ENCODE results near the gene ETHE1. TPM values are rescaled to one million over a fixed set of nuclear protein-coding genes. Genes with fewer than 3 reads are reported as not detected.
A peak's percentile ranks its signal among the peaks of the same experiment; 100 is the strongest.

ETHE1 gene
- 144 and 213 TPM in 2 replicates for total RNA-seq

- peak; percentile 43 for DNase-seq (ENCODE audit: low read depth)
These were observed at the start of gene ETHE1 for GRCh38 chr19:43526884-43527859. TSS of gene ETHE1 (minus strand) at chr19:43527201. CDS start at chr19:43527177, 24 bp downstream.

GRCh38 chr19:43575955-43576878 is 49.2 kb upstream of the ETHE1 start:
- no peak for DNase-seq (ENCODE audit: low read depth)

- DNase-seq (ENCODE audit: low read depth) = peak; percentile 96
These were observed 48.4 kb upstream of the ETHE1 start, which contains the start of the genes PINLYP and XRCC1 for GRCh38 chr19:43575156-43575950. TSS of gene PINLYP (plus strand) at chr19:43575801. CDS start at chr19:43577192, 1,391 bp downstream. TSS of gene XRCC1 (minus strand) at chr19:43575527. CDS start at chr19:43575458, 69 bp downstream.

- DNase-seq (ENCODE audit: low read depth) = peak; percentile 69
These were observed 47.6 kb upstream of the ETHE1 start for GRCh38 chr19:43574424-43575155.

GRCh38 chr19:43572171-43572588 is 45.2 kb upstream of the ETHE1 start:
- peak; percentile 16 for DNase-seq (ENCODE audit: low read depth)

- no peak for DNase-seq (ENCODE audit: low read depth)
These were observed 43.3 kb upstream of the ETHE1 start for GRCh38 chr19:43570174-43570791.

GRCh38 chr19:43569657-43570056 is 42.7 kb upstream of the ETHE1 start:
- no peak for DNase-seq (ENCODE audit: low read depth)

GRCh38 chr19:43564800-43565199 is 37.8 kb upstream of the ETHE1 start:
- DNase-seq (ENCODE audit: low read depth) = no peak

- DNase-seq (ENCODE audit: low read depth) = no peak
These were observed 36.9 kb upstream of the ETHE1 start for GRCh38 chr19:43563816-43564457.

- peak; percentile 65 for DNase-seq (ENCODE audit: low read depth)
These were observed 35.8 kb upstream of the ETHE1 start for GRCh38 chr19:43562698-43563241.

GRCh38 chr19:43562226-43562697 is 35.3 kb upstream of the ETHE1 start:
- no peak for DNase-seq (ENCODE audit: low read depth)

GRCh38 chr19:43561139-43561970 is 34.4 kb upstream of the ETHE1 start:
- DNase-seq (ENCODE audit: low read depth) = no peak

GRCh38 chr19:43560687-43561086 is 33.7 kb upstream of the ETHE1 start:
- no peak for DNase-seq (ENCODE audit: low read depth)

GRCh38 chr19:43555185-43555770 is 28.3 kb upstream of the ETHE1 start:
- peak; percentile 59 for DNase-seq (ENCODE audit: low read depth)

GRCh38 chr19:43554317-43554895 is 27.4 kb upstream of the ETHE1 start:
- no peak for DNase-seq (ENCODE audit: low read depth)

- DNase-seq (ENCODE audit: low read depth) = no peak
These were observed 26.7 kb upstream of the ETHE1 start for GRCh38 chr19:43553656-43554055.

GRCh38 chr19:43552616-43553015 is 25.6 kb upstream of the ETHE1 start:
- no peak for DNase-seq (ENCODE audit: low read depth)

- no peak for DNase-seq (ENCODE audit: low read depth)
These were observed 25.1 kb upstream of the ETHE1 start for GRCh38 chr19:43552198-43552450.
